Liver (tissue), 9 donors: ENCODE results near the gene MFF. TPM values are rescaled to one million over a fixed set of nuclear protein-coding genes. Genes with fewer than 3 reads are reported as not detected.

Source experiments
- DNase-seq: peaks from one replicate; pipeline ENCODE4 v3.0.0-alpha.2; 2017; ENCODE audit warnings: low spot score
- H3K27ac ChIP-seq, 2 donors: one replicate each; pipeline ENCODE4 v1.7.0; 2013; ENCODE audit warnings: inconsistent platforms in 2 of 2, low read length in 2 of 2, control low read depth in 1 of 2, low read depth in 1 of 2, mild to moderate bottlenecking in 1 of 2
- H3K27me3 ChIP-seq, 4 donors: one replicate each; pipeline versions ENCODE4 v1.6.1 to v1.7.0; 2013; ENCODE audit warnings: low read length in 3 of 4, inconsistent platforms in 1 of 4, mild to moderate bottlenecking in 1 of 4, moderate library complexity in 1 of 4; ENCODE audit not compliant: control insufficient read depth in 4 of 4, insufficient read depth in 4 of 4
- H3K36me3 ChIP-seq, 4 donors: one replicate each; pipeline versions ENCODE4 v1.6.1 to v1.7.0; 2013; ENCODE audit warnings: low read length in 3 of 4, mild to moderate bottlenecking in 3 of 4, low read depth in 1 of 4, moderate library complexity in 1 of 4; ENCODE audit not compliant: control insufficient read depth in 4 of 4, insufficient read depth in 3 of 4
- H3K4me1 ChIP-seq, 4 donors: one replicate each; pipeline versions ENCODE4 v1.6.1 to v1.7.0; 2013; ENCODE audit warnings: low read length in 3 of 4, mild to moderate bottlenecking in 3 of 4, moderate library complexity in 1 of 4; ENCODE audit not compliant: control insufficient read depth in 4 of 4, insufficient read depth in 4 of 4
- H3K4me3 ChIP-seq, 3 donors: one replicate each; pipeline versions ENCODE4 v1.6.1 to v1.7.0; 2013; ENCODE audit warnings: low read length in 3 of 3, control low read depth in 1 of 3, low read depth in 1 of 3, mild to moderate bottlenecking in 1 of 3
- H3K9ac ChIP-seq, 2 donors: one replicate each; pipeline ENCODE4 v1.7.0; 2013; ENCODE audit warnings: low read length in 2 of 2, mild to moderate bottlenecking in 2 of 2, moderate library complexity in 2 of 2, control low read depth in 1 of 2, low read depth in 1 of 2
- H3K9me3 ChIP-seq, 4 donors: one replicate each; pipeline versions ENCODE4 v1.6.1 to v1.7.0; 2013; ENCODE audit warnings: low read length in 3 of 4; ENCODE audit not compliant: control insufficient read depth in 4 of 4
- EGR1 ChIP-seq, 2 donors: IDR thresholded peaks; 2 replicates each; pipeline ENCODE4 v1.6.1; 2016 to 2018; ENCODE audit warnings: antibody characterized with exemption in 2 of 2, low read depth in 2 of 2
- FOXA1 ChIP-seq: IDR thresholded peaks from 2 replicates; pipeline ENCODE4 v1.6.1; 2016; ENCODE audit warnings: antibody characterized with exemption
- FOXA2 ChIP-seq: IDR thresholded peaks from 2 replicates; pipeline ENCODE4 v1.6.1; 2016; ENCODE audit warnings: antibody characterized with exemption
- GABPA ChIP-seq, 2 donors: IDR thresholded peaks in 1 of 2; conservative IDR thresholded peaks in 1 of 2; 2 replicates each; pipeline ENCODE4 v1.6.1; 2016; ENCODE audit warnings: antibody characterized with exemption in 2 of 2, mild to moderate bottlenecking in 1 of 2, moderate library complexity in 1 of 2
- HNF4A ChIP-seq, 2 donors: conservative IDR thresholded peaks; 2 replicates each; pipeline ENCODE4 v1.6.1; 2016; ENCODE audit warnings: antibody characterized with exemption in 2 of 2, mild to moderate bottlenecking in 2 of 2
- HNF4G ChIP-seq: IDR thresholded peaks from 2 replicates; pipeline ENCODE4 v1.6.1; 2016; ENCODE audit warnings: antibody characterized with exemption
- JUND ChIP-seq, 2 donors: IDR thresholded peaks; 2 replicates each; pipeline ENCODE4 v1.6.1; 2016; ENCODE audit warnings: antibody characterized with exemption in 2 of 2
- NR2F2 ChIP-seq: IDR thresholded peaks from 2 replicates; pipeline ENCODE4 v1.6.1; 2016; ENCODE audit warnings: antibody characterized with exemption
- RAD21 ChIP-seq, 2 donors: IDR thresholded peaks; 2 replicates each; pipeline ENCODE4 v1.6.1; 2016; ENCODE audit warnings: antibody characterized with exemption in 2 of 2, mild to moderate bottlenecking in 2 of 2
- RXRA ChIP-seq, 2 donors: IDR thresholded peaks; 2 replicates each; pipeline ENCODE4 v1.6.1; 2017 to 2018; ENCODE audit warnings: antibody characterized with exemption in 2 of 2, mild to moderate bottlenecking in 1 of 2
- SP1 ChIP-seq: IDR thresholded peaks from 2 replicates; pipeline ENCODE4 v1.6.1; 2018; ENCODE audit warnings: antibody characterized with exemption, mild to moderate bottlenecking
- TAF1 ChIP-seq: conservative IDR thresholded peaks from 2 replicates; pipeline ENCODE4 v1.6.1; 2016; ENCODE audit warnings: antibody characterized with exemption, mild to moderate bottlenecking
- YY1 ChIP-seq: IDR thresholded peaks from 2 replicates; pipeline ENCODE4 v1.6.1; 2016; ENCODE audit warnings: antibody characterized with exemption, mild to moderate bottlenecking
- WGBS: extraction: QIAGEN DNeasy Blood & Tissue Kit; methylation state at CpG from one replicate; pipeline ENCODE4 v1.1.7; 2013; 5-methylcytosine and 5-hydroxymethylcytosine counted together
- polyA plus RNA-seq, 2 donors: library from polyadenylated mRNA; stranded (reverse) in 1 of 2; unstranded in 1 of 2; fragments of 200-250 nt in 1 of 2; fragments of >200 nt in 1 of 2; fragmentation: Nextera tagmentation in 1 of 2; extraction: Ambion mirVana in 1 of 2; gene quantifications; one replicate each; pipeline versions ENCODE4 v1.2.1 to v1.2.3, GENCODE V29; 2013 to 2015
- total RNA-seq, 2 donors: library from RNA; depleted of rRNA; stranded (reverse); fragments of >200 nt; gene quantifications; one replicate each; pipeline ENCODE4 v1.2.3, GENCODE V29; 2014
- TF ChIP-seq, protein P1 (sequence below): IDR thresholded peaks from 2 replicates; pipeline ENCODE4 v1.6.1; 2016; ENCODE audit warnings: antibody characterized with exemption
- TF ChIP-seq, protein P2 (sequence below): IDR thresholded peaks from 2 replicates; pipeline ENCODE4 v1.6.1; 2016; ENCODE audit warnings: antibody characterized with exemption
- TF ChIP-seq, protein P3 (sequence below): IDR thresholded peaks from 2 replicates; pipeline ENCODE4 v1.6.1; 2016; ENCODE audit warnings: antibody characterized with exemption
- TF ChIP-seq, protein P4 (sequence below): IDR thresholded peaks from 2 replicates; pipeline ENCODE4 v1.6.1; 2016; ENCODE audit warnings: antibody characterized with exemption, mild to moderate bottlenecking
- TF ChIP-seq, protein P5 (sequence below): fragments of 150-350 bp; IDR thresholded peaks from 2 replicates; pipeline ENCODE4 v1.5.1; 2017; ENCODE audit warnings: improper control_type of control experiment, low read depth, low read length; ENCODE audit not compliant: missing input control
- donor health status: healthy.
- donor health status: healthy.
- donor health status: healthy.
- donor health status: healthy.
- donor health status: healthy.

Gene MFF
- total and polyA plus RNA-seq, 4 donors = 28.9 to 40.8 (median 33.2) TPM

DNA sequence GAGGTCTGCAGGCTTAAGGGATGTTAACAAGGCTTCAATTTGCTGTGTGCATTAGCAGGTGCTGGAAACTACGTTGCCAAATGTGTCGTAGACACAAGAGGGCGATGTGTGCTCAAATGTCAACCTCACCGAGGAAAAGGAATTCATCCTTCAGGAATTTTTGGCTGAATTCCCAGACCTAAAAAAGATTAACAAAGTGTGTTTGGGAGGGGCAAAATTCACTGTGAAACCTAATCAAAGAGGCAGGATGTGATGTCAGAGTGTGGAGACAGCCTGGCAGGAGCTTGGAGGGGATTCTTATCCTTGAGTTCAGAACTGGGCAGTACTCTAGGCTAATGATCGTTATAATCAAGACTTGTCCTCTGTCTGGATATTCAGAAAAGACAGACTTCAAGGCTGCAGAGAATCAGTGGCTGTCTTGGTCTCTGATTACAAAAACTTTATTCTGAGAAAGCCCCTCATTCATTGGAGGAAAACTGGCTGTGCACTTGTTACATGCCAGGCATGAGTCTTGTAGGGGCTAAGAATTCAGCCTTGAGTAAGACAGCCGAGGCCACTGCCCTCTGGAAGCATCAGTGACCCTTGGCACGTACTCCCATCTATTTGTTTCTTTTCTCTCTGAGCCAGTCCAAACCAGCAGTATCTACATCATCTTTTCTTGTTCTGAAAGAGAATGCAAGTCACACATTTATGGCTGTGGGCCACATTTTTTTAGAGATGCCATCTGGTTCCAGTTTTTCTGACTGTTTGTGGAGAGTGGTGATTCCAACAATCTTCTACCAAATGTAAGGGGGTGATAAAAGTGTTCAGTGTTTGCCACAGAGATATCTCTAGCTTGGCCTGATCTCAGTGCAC, 81.4 kb downstream of the MFF start:
- TF ChIP-seq TAF1 (no peak), GABPA (IDR thresholded peaks at IDR 0.05 in 1 of 2, conservative IDR thresholded peaks at IDR 0.05 in 1 of 2) (peak; percentile 62 to 78), FOXA2 (no peak), RXRA (IDR thresholded peaks at IDR 0.05) (peak; percentile 43 to 75), NR2F2 (peak; percentile 39), RAD21 (IDR thresholded peaks at IDR 0.05) (peak; percentile 98), SP1 (peak; percentile 74), EGR1 (IDR thresholded peaks at IDR 0.05; ENCODE audit: low read depth in 2 of 2) (no peak), HNF4A (conservative IDR thresholded peaks at IDR 0.05) (peak; percentile 56 to 70), FOXA1 (no peak), HNF4G (peak; percentile 44), JUND (IDR thresholded peaks at IDR 0.05) (peak; percentile 66 to 79), YY1 (peak; percentile 27)
- TF ChIP-seq, protein P1, sequence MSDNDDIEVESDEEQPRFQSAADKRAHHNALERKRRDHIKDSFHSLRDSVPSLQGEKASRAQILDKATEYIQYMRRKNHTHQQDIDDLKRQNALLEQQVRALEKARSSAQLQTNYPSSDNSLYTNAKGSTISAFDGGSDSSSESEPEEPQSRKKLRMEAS = no peak
- TF ChIP-seq, protein P2, sequence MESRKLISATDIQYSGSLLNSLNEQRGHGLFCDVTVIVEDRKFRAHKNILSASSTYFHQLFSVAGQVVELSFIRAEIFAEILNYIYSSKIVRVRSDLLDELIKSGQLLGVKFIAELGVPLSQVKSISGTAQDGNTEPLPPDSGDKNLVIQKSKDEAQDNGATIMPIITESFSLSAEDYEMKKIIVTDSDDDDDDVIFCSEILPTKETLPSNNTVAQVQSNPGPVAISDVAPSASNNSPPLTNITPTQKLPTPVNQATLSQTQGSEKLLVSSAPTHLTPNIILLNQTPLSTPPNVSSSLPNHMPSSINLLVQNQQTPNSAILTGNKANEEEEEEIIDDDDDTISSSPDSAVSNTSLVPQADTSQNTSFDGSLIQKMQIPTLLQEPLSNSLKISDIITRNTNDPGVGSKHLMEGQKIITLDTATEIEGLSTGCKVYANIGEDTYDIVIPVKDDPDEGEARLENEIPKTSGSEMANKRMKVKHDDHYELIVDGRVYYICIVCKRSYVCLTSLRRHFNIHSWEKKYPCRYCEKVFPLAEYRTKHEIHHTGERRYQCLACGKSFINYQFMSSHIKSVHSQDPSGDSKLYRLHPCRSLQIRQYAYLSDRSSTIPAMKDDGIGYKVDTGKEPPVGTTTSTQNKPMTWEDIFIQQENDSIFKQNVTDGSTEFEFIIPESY = no peak
- TF ChIP-seq, protein P3, sequence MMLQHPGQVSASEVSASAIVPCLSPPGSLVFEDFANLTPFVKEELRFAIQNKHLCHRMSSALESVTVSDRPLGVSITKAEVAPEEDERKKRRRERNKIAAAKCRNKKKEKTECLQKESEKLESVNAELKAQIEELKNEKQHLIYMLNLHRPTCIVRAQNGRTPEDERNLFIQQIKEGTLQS = peak; percentile 62
- TF ChIP-seq, protein P4, sequence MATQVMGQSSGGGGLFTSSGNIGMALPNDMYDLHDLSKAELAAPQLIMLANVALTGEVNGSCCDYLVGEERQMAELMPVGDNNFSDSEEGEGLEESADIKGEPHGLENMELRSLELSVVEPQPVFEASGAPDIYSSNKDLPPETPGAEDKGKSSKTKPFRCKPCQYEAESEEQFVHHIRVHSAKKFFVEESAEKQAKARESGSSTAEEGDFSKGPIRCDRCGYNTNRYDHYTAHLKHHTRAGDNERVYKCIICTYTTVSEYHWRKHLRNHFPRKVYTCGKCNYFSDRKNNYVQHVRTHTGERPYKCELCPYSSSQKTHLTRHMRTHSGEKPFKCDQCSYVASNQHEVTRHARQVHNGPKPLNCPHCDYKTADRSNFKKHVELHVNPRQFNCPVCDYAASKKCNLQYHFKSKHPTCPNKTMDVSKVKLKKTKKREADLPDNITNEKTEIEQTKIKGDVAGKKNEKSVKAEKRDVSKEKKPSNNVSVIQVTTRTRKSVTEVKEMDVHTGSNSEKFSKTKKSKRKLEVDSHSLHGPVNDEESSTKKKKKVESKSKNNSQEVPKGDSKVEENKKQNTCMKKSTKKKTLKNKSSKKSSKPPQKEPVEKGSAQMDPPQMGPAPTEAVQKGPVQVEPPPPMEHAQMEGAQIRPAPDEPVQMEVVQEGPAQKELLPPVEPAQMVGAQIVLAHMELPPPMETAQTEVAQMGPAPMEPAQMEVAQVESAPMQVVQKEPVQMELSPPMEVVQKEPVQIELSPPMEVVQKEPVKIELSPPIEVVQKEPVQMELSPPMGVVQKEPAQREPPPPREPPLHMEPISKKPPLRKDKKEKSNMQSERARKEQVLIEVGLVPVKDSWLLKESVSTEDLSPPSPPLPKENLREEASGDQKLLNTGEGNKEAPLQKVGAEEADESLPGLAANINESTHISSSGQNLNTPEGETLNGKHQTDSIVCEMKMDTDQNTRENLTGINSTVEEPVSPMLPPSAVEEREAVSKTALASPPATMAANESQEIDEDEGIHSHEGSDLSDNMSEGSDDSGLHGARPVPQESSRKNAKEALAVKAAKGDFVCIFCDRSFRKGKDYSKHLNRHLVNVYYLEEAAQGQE = no peak
- TF ChIP-seq, protein P5, sequence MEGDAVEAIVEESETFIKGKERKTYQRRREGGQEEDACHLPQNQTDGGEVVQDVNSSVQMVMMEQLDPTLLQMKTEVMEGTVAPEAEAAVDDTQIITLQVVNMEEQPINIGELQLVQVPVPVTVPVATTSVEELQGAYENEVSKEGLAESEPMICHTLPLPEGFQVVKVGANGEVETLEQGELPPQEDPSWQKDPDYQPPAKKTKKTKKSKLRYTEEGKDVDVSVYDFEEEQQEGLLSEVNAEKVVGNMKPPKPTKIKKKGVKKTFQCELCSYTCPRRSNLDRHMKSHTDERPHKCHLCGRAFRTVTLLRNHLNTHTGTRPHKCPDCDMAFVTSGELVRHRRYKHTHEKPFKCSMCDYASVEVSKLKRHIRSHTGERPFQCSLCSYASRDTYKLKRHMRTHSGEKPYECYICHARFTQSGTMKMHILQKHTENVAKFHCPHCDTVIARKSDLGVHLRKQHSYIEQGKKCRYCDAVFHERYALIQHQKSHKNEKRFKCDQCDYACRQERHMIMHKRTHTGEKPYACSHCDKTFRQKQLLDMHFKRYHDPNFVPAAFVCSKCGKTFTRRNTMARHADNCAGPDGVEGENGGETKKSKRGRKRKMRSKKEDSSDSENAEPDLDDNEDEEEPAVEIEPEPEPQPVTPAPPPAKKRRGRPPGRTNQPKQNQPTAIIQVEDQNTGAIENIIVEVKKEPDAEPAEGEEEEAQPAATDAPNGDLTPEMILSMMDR = peak; percentile 74
- no peaks in the 10 kb centered on the region for H3K27me3 ChIP-seq
- 3% methylated on average over 7 of the region's 7 CpGs for WGBS
- no peak overlapping the region for H3K4me3 ChIP-seq
- H3K4me1 ChIP-seq = peaks cover 2 to 10% (median 8%) of the 10 kb centered on the region in 4 donors
- H3K9me3 ChIP-seq = no peaks in the 10 kb centered on the region
- peak; percentile 40 for DNase-seq
- H3K9ac ChIP-seq = no peak overlapping the region
- H3K36me3 ChIP-seq = no peaks in the 10 kb centered on the region
- peak overlapping the region; percentile 46 to 85 for H3K27ac ChIP-seq

Other genes with a start within 250 kb of the MFF start
- 1 to 10 TPM in 1 of 2 donors, under 1 TPM in 1; 0.14 to 3.8 TPM for gene COL4A4, start 161.0 kb upstream of the MFF start, total RNA-seq
- under 1 TPM; 0.80 to 0.85 TPM for gene COL4A4, start 161.0 kb upstream of the MFF start, polyA plus RNA-seq
- 1 to 10 TPM in 1 of 2 donors, under 1 TPM in 1; 0.05 to 2.3 TPM for gene COL4A3, start 160.6 kb upstream of the MFF start, total RNA-seq
- gene COL4A3, start 160.6 kb upstream of the MFF start, polyA plus RNA-seq = under 1 TPM; 0.24 to 0.46 TPM
- gene TM4SF20, start 54.1 kb downstream of the MFF start, total RNA-seq = not detected
- not detected for gene TM4SF20, start 54.1 kb downstream of the MFF start, polyA plus RNA-seq
- not detected for gene SCYGR1, start 62.7 kb downstream of the MFF start, total RNA-seq
- not detected for gene SCYGR1, start 62.7 kb downstream of the MFF start, polyA plus RNA-seq
- 10 to 100 TPM; 23.0 to 49.7 TPM for gene AGFG1, start 146.9 kb downstream of the MFF start, total RNA-seq
- 10 to 100 TPM in 1 of 2 donors, 1 to 10 TPM in 1; 8.5 to 24.3 TPM for gene AGFG1, start 146.9 kb downstream of the MFF start, polyA plus RNA-seq